ENCODE measurements around the gene LHFPL4.
"Not testable (repeated sequence)": the region's sequence is repeated elsewhere in the genome, so short reads cannot be mapped to it uniquely, and the experiment has no call there.

The LHFPL4 gene

GRCh38 chr3:9536212-9536611, 17.4 kb downstream of the LHFPL4 start:
- DNase-seq (ENCODE audit: low read depth) = no peak

- DNase-seq (ENCODE audit: low read depth) = no peak
Measured at GRCh38 chr3:9534429-9534828, 19.2 kb downstream of the LHFPL4 start.

- no peak for DNase-seq (ENCODE audit: low read depth)
Measured at GRCh38 chr3:9525078-9525477, 28.5 kb downstream of the LHFPL4 start.

GRCh38 chr3:9514956-9515355, 38.7 kb downstream of the LHFPL4 start:
- no peak for DNase-seq (ENCODE audit: low read depth)

GRCh38 chr3:9514306-9514705, 39.3 kb downstream of the LHFPL4 start:
- no peak for DNase-seq (ENCODE audit: low read depth)

- no peak for DNase-seq (ENCODE audit: low read depth)
Measured at GRCh38 chr3:9512456-9513045, 41.1 kb downstream of the LHFPL4 start.

- DNase-seq (ENCODE audit: low read depth) = no peak
Measured at GRCh38 chr3:9508781-9509180, 44.8 kb downstream of the LHFPL4 start.

- DNase-seq (ENCODE audit: low read depth) = no peak
Measured at GRCh38 chr3:9507586-9508578, 45.7 kb downstream of the LHFPL4 start.

- DNase-seq (ENCODE audit: low read depth) = peak; percentile 52
Measured at GRCh38 chr3:9503283-9503682, 50.3 kb downstream of the LHFPL4 start.

GRCh38 chr3:9501226-9501625, 52.4 kb downstream of the LHFPL4 start:
- DNase-seq (ENCODE audit: low read depth) = no peak

- DNase-seq (ENCODE audit: low read depth) = peak; percentile 46
Measured at GRCh38 chr3:9500108-9501050, 53.2 kb downstream of the LHFPL4 start.

GRCh38 chr3:9499455-9500107, 54.0 kb downstream of the LHFPL4 start:
- DNase-seq (ENCODE audit: low read depth) = no peak

GRCh38 chr3:9498781-9499180, 54.8 kb downstream of the LHFPL4 start:
- no peak for DNase-seq (ENCODE audit: low read depth)

GRCh38 chr3:9497821-9498565, 55.6 kb downstream of the LHFPL4 start:
- no peak for DNase-seq (ENCODE audit: low read depth)

GRCh38 chr3:9496893-9497292, 56.7 kb downstream of the LHFPL4 start:
- no peak for DNase-seq (ENCODE audit: low read depth)

GRCh38 chr3:9494036-9494435, 59.6 kb downstream of the LHFPL4 start:
- not testable (repeated sequence) for DNase-seq (ENCODE audit: low read depth)

GRCh38 chr3:9491506-9491905, 62.1 kb downstream of the LHFPL4 start:
- no peak for DNase-seq (ENCODE audit: low read depth)

- no peak for DNase-seq (ENCODE audit: low read depth)
Measured at GRCh38 chr3:9485248-9485647, 68.4 kb downstream of the LHFPL4 start.

- no peak for DNase-seq (ENCODE audit: low read depth)
Measured at GRCh38 chr3:9480265-9480664, 73.4 kb downstream of the LHFPL4 start.

GRCh38 chr3:9476935-9477334, 76.7 kb downstream of the LHFPL4 start:
- no peak for DNase-seq (ENCODE audit: low read depth)

GRCh38 chr3:9474482-9474881, 79.1 kb downstream of the LHFPL4 start:
- DNase-seq (ENCODE audit: low read depth) = no peak
